Esophagus muscularis mucosa (tissue), 4 donors: Measurements from ENCODE around the gene MCL1. TPM values are rescaled to one million over a fixed set of nuclear protein-coding genes. Genes with fewer than 3 reads are reported as not detected.
A peak's percentile ranks its signal among the peaks of the same experiment; 100 is the strongest.

Source experiments
- DNase-seq: peaks from one replicate; pipeline ENCODE4 v3.0.0-alpha.2; 2017; ENCODE audit errors: extremely low spot score
- H3K27ac ChIP-seq, 4 donors: fragments of 200-600 bp; sonication (generic); replicated peaks in 1 of 4; 1 replicate in 3 of 4; 2 replicates in 1 of 4; pipeline ENCODE4 v1.5.1; 2016 to 2019; ENCODE audit warnings: mild to moderate bottlenecking in 1 of 4
- H3K27me3 ChIP-seq, 4 donors: fragments of 200-600 bp; sonication (generic); one replicate each; pipeline versions ENCODE4 v1.5.1 to v1.6.0; 2016 to 2019
- H3K36me3 ChIP-seq, 4 donors: fragments of 200-600 bp; sonication (generic); one replicate each; pipeline ENCODE4 v1.5.1; 2016 to 2019
- H3K4me1 ChIP-seq, 4 donors: fragments of 200-600 bp; sonication (generic); one replicate each; pipeline ENCODE4 v1.5.1; 2016 to 2019
- H3K4me3 ChIP-seq, 4 donors: fragments of 200-600 bp; sonication (generic); 1 replicate in 2 of 4; 2 replicates in 2 of 4; pipeline ENCODE4 v1.5.1; 2016 to 2019; ENCODE audit warnings: mild to moderate bottlenecking in 4 of 4, moderate library complexity in 1 of 4
- H3K9me3 ChIP-seq, 4 donors: fragments of 200-600 bp; sonication (generic); 1 replicate in 3 of 4; 2 replicates in 1 of 4; pipeline ENCODE4 v1.5.1; 2016 to 2019
- CTCF ChIP-seq, 3 experiments: fragments of 200-600 bp in 2 of 3; fragments of 450-650 bp in 1 of 3; sonication (generic) in 2 of 3; IDR thresholded peaks; one replicate each; pipeline ENCODE4 v1.5.1; 2017 to 2019; ENCODE audit warnings: antibody characterized with exemption in 3 of 3, mild to moderate bottlenecking in 2 of 3, moderate library complexity in 1 of 3
- EP300 ChIP-seq: sonication (generic); formaldehyde crosslinking; IDR thresholded peaks from one replicate; pipeline ENCODE4 v1.6.1; 2017; ENCODE audit warnings: antibody characterized with exemption
- POLR2A ChIP-seq: fragments of 450-650 bp; IDR thresholded peaks from one replicate; pipeline ENCODE4 v1.6.1; 2017; ENCODE audit warnings: antibody characterized with exemption, moderate library complexity, mild to moderate bottlenecking, low read depth
- POLR2AphosphoS5 ChIP-seq, 2 donors: sonication (generic); formaldehyde crosslinking; IDR thresholded peaks; one replicate each; pipeline ENCODE4 v1.6.1; 2017; ENCODE audit warnings: antibody characterized with exemption in 2 of 2
- WGBS: methylation state at CpG from one replicate; pipeline ENCODE4 v1.1.5; 2018; 5-methylcytosine and 5-hydroxymethylcytosine counted together
- intact Hi-C: fragments of 100-400 bp; cut with DNase I; formaldehyde crosslinking; loops from one replicate; pipeline ENCODE4 v1.15.1; 2023
- total RNA-seq, 4 donors: library from RNA; depleted of rRNA; stranded (reverse); fragments of >200 nt; gene quantifications; one replicate each; pipeline versions ENCODE4 v1.1.0 to v1.2.1, GENCODE V29; 2016

MCL1 gene
- total RNA-seq, 4 donors from 2014 or later = 192 to 460 (median 255) TPM

- H3K9me3 ChIP-seq = no peaks in the 10 kb centered on the region
- no peak for TF ChIP-seq POLR2AphosphoS5 (IDR thresholded peaks at IDR 0.05)
- TF ChIP-seq POLR2A = no peak
- no peak for TF ChIP-seq EP300
- TF ChIP-seq CTCF (IDR thresholded peaks at IDR 0.05) = no peak
- H3K36me3 ChIP-seq = no peaks in the 10 kb centered on the region
- H3K27ac ChIP-seq = peak overlapping the region; percentile 70 to 86 (median 72)
- no peak for DNase-seq
- no peaks in the 10 kb centered on the region for H3K27me3 ChIP-seq
- no peak overlapping the region for H3K4me3 ChIP-seq
- WGBS = 94% methylated on average over 10 of the region's 12 CpGs
- intact Hi-C loops = loop anchor here (10.0 kb wide), 1 partner anchor 172 kb away; the partner anchor contains the start of gene RPRD2
- peaks cover 21 to 66% (median 56%) of the 10 kb centered on the region in 4 donors for H3K4me1 ChIP-seq
Measured at GRCh38 chr1:150536836-150537731, 42.3 kb downstream of the MCL1 start.

GRCh38 chr1:150535511-150536287 is 43.7 kb downstream of the MCL1 start:
- Histone ChIP-seq H3K36me3 (no peaks in the 10 kb centered on the region), H3K27me3 (no peaks in the 10 kb centered on the region), H3K4me1 (peaks cover 21 to 72% (median 60%) of the 10 kb centered on the region in 4 donors), H3K4me3 (no peak overlapping the region), H3K27ac (peak overlapping the region; percentile 48 to 86 (median 75)), H3K9me3 (no peaks in the 10 kb centered on the region)
- DNase-seq = no peak
- intact Hi-C loops = loop anchor here (10.0 kb wide), 1 partner anchor 171 kb away; the partner anchor contains the start of gene RPRD2
- TF ChIP-seq POLR2A (no peak), CTCF (IDR thresholded peaks at IDR 0.05) (no peak), POLR2AphosphoS5 (IDR thresholded peaks at IDR 0.05) (no peak), EP300 (no peak)
- WGBS = 89% methylated on average over 14 of the region's 14 CpGs

GRCh38 chr1:150534002-150534401 is 45.4 kb downstream of the MCL1 start:
- Histone ChIP-seq H3K27ac (peak overlapping the region; percentile 13 to 86 (median 75)), H3K36me3 (no peaks in the 10 kb centered on the region), H3K9me3 (no peaks in the 10 kb centered on the region), H3K27me3 (no peaks in the 10 kb centered on the region), H3K4me1 (peaks cover 24 to 80% (median 66%) of the 10 kb centered on the region in 4 donors), H3K4me3 (no peak overlapping the region)
- 91% methylated on average over 2 of the region's 6 CpGs for WGBS
- intact Hi-C loops = loop anchor here (10.0 kb wide), 1 partner anchor 169 kb away; the partner anchor contains the start of gene RPRD2
- no peak for DNase-seq
- no peak for TF ChIP-seq EP300
- TF ChIP-seq CTCF (IDR thresholded peaks at IDR 0.05) = no peak
- TF ChIP-seq POLR2AphosphoS5 (IDR thresholded peaks at IDR 0.05) = no peak
- no peak for TF ChIP-seq POLR2A

- no peak for TF ChIP-seq POLR2A
- no peak for TF ChIP-seq EP300
- TF ChIP-seq POLR2AphosphoS5 (IDR thresholded peaks at IDR 0.05) = no peak
- Histone ChIP-seq H3K36me3 (no peaks in the 10 kb centered on the region), H3K27me3 (no peaks in the 10 kb centered on the region), H3K9me3 (no peaks in the 10 kb centered on the region), H3K4me3 (no peak overlapping the region), H3K4me1 (peaks cover 24 to 77% (median 63%) of the 10 kb centered on the region in 4 donors), H3K27ac (peak overlapping the region; percentile 70 to 86 (median 81))
- 27% methylated on average over 5 of the region's 5 CpGs for WGBS
- no peak for DNase-seq
- intact Hi-C loops = loop anchor here (2.0 to 10.0 kb wide), 2 partner anchors 68 to 168 kb away; partner anchors contain the start of gene RPRD2
Measured at GRCh38 chr1:150532860-150533259, 46.5 kb downstream of the MCL1 start.
